H1 (cell line): Measurements from ENCODE around the gene FCN3. TPM values are rescaled to one million over a fixed set of nuclear protein-coding genes. Genes with fewer than 3 reads are reported as not detected.

Experiments
- CTCF ChIA-PET: fragments of 300-600 bp; sonication (Branson Sonifier 250); formaldehyde crosslinking; loops from one replicate; lab custom pipeline; 2021; ENCODE audit not compliant: partially characterized antibody; lab: Charles Lee
- POLR2A ChIA-PET: fragments of 300-600 bp; sonication (Branson Sonifier 250); formaldehyde crosslinking; loops from one replicate; lab custom pipeline; 2021; ENCODE audit warnings: inconsistent platforms; ENCODE audit not compliant: partially characterized antibody; lab: Charles Lee
- DNase-seq, 2 experiments: peaks; one replicate each; pipeline versions ENCODE4 v3.0.0 to v3.0.0-alpha.2; 2010 to 2022; ENCODE audit warnings: low spot score in 2 of 2, low read depth in 1 of 2, mixed read lengths in 1 of 2
- FAIRE-seq: peaks from 2 replicates; lab custom pipeline; 2011; peaks lifted over from hg19 to GRCh38; lab: Jason Lieb, UNC
- H2AFZ ChIP-seq: 2 replicates; pipeline ENCODE4 v1.8.1; 2012; ENCODE audit warnings: low read length, inconsistent platforms
- H2AK5ac ChIP-seq: 2 replicates; pipeline ENCODE4 v1.6.1; 2013; ENCODE audit warnings: low read depth, low read length
- H2BK120ac ChIP-seq: replicated peaks from 2 replicates; pipeline ENCODE3; 2013; ENCODE audit warnings: low read depth, low read length, inconsistent platforms
- H2BK12ac ChIP-seq: 2 replicates; pipeline ENCODE4 v1.6.1; 2013; ENCODE audit warnings: low read depth, low read length
- H2BK15ac ChIP-seq: 2 replicates; pipeline ENCODE4 v1.6.1; 2013; ENCODE audit warnings: low read length
- H2BK20ac ChIP-seq: 2 replicates; pipeline ENCODE4 v1.6.1; 2013; ENCODE audit warnings: low read length
- H2BK5ac ChIP-seq: 2 replicates; pipeline ENCODE4 v1.6.1; 2013; ENCODE audit warnings: low read depth, low read length
- H3K14ac ChIP-seq: 2 replicates; pipeline ENCODE4 v1.6.1; 2013; ENCODE audit warnings: inconsistent platforms; ENCODE audit not compliant: insufficient read length
- H3K18ac ChIP-seq: 2 replicates; pipeline ENCODE4 v1.6.1; 2013; ENCODE audit warnings: low read length; ENCODE audit errors: extremely low read depth
- H3K23ac ChIP-seq: 2 replicates; pipeline ENCODE4 v1.6.1; 2013; ENCODE audit warnings: inconsistent platforms; ENCODE audit not compliant: insufficient read length
- H3K23me2 ChIP-seq: 2 replicates; pipeline ENCODE4 v1.6.1; 2013; ENCODE audit warnings: low read depth, low read length
- H3K27ac ChIP-seq: 2 replicates; pipeline ENCODE4 v1.6.1; 2011; ENCODE audit warnings: low read depth, low read length, inconsistent platforms
- H3K27me3 ChIP-seq, 4 experiments: replicated peaks in 1 of 4; 1 replicate in 1 of 4; 2 replicates in 3 of 4; pipeline versions ENCODE4 v1.6.1 to v1.8.1; 2011 to 2013; ENCODE audit warnings: low read length in 3 of 4, mild to moderate bottlenecking in 3 of 4, inconsistent platforms in 2 of 4, mixed read lengths in 2 of 4, moderate library complexity in 1 of 4; ENCODE audit not compliant: control insufficient read depth in 3 of 4, insufficient read depth in 3 of 4; ENCODE audit errors: extremely low read depth in 1 of 4
- H3K36me3 ChIP-seq, 4 experiments: 2 replicates each; pipeline versions ENCODE4 v1.6.1 to v1.8.1; 2011 to 2013; ENCODE audit warnings: mild to moderate bottlenecking in 4 of 4, low read length in 3 of 4, moderate library complexity in 2 of 4, control low read depth in 1 of 4, inconsistent platforms in 1 of 4; ENCODE audit not compliant: insufficient read depth in 4 of 4, control insufficient read depth in 2 of 4
- H3K4ac ChIP-seq: replicated peaks from 2 replicates; pipeline ENCODE3; 2013; ENCODE audit warnings: low read length, low read depth, mixed read lengths, inconsistent platforms; ENCODE audit not compliant: insufficient read length
- H3K4me1 ChIP-seq, 4 experiments: replicated peaks in 1 of 4; 1 replicate in 1 of 4; 2 replicates in 3 of 4; pipeline versions ENCODE4 v1.6.1 to v1.8.1; 2011 to 2013; ENCODE audit warnings: low read length in 3 of 4, inconsistent platforms in 2 of 4, mixed read lengths in 1 of 4; ENCODE audit not compliant: insufficient read depth in 4 of 4, control insufficient read depth in 3 of 4
- H3K4me2 ChIP-seq, 2 experiments: 2 replicates each; pipeline versions ENCODE4 v1.6.1 to v1.8.1; 2011 to 2013; ENCODE audit warnings: low read depth in 2 of 2, low read length in 2 of 2, control low read depth in 1 of 2, inconsistent platforms in 1 of 2, mild to moderate bottlenecking in 1 of 2; ENCODE audit not compliant: insufficient read depth in 1 of 2
- H3K4me3 ChIP-seq, 4 experiments: fragments of 200-600, 300-600 bp in 1 of 4; sonication (generic), shearing (Covaris generic), sonication (Bioruptor Twin) in 1 of 4; 2 replicates each; pipeline versions ENCODE4 v1.5.1 to v1.8.1; 2011 to 2016; ENCODE audit warnings: low read length in 4 of 4, low read depth in 3 of 4, control low read depth in 2 of 4, inconsistent platforms in 2 of 4, mild to moderate bottlenecking in 2 of 4, mixed read lengths in 1 of 4, moderate library complexity in 1 of 4; ENCODE audit not compliant: insufficient read depth in 2 of 4; ENCODE audit errors: extremely low read depth in 1 of 4
- H3K56ac ChIP-seq: replicated peaks from 2 replicates; pipeline ENCODE3; 2013; ENCODE audit warnings: low read depth, mild to moderate bottlenecking, mixed read lengths, low read length, inconsistent platforms; ENCODE audit not compliant: insufficient read length
- H3K79me1 ChIP-seq: 2 replicates; pipeline ENCODE4 v1.6.1; 2013; ENCODE audit warnings: low read depth, low read length, control low read depth
- H3K79me2 ChIP-seq, 2 experiments: 2 replicates each; pipeline versions ENCODE4 v1.6.1 to v1.8.1; 2012 to 2013; ENCODE audit warnings: low read length in 2 of 2, mild to moderate bottlenecking in 2 of 2, inconsistent platforms in 1 of 2; ENCODE audit not compliant: insufficient read depth in 2 of 2, control insufficient read depth in 1 of 2
- H3K9ac ChIP-seq, 4 experiments: replicated peaks in 1 of 4; 1 replicate in 1 of 4; 2 replicates in 3 of 4; pipeline versions ENCODE4 v1.6.1 to v1.8.1; 2011 to 2013; ENCODE audit warnings: low read depth in 3 of 4, low read length in 3 of 4, control low read depth in 2 of 4, mild to moderate bottlenecking in 2 of 4, moderate library complexity in 2 of 4, inconsistent platforms in 1 of 4; ENCODE audit errors: extremely low read depth in 1 of 4
- H3K9me3 ChIP-seq, 2 experiments: 2 replicates each; pipeline versions ENCODE4 v1.6.1 to v1.8.1; 2012 to 2013; ENCODE audit warnings: mild to moderate bottlenecking in 2 of 2, moderate library complexity in 2 of 2, control low read depth in 1 of 2, inconsistent platforms in 1 of 2, low read depth in 1 of 2, low read length in 1 of 2, mixed read lengths in 1 of 2; ENCODE audit not compliant: insufficient read depth in 2 of 2
- H4K20me1 ChIP-seq, 2 experiments: replicated peaks in 1 of 2; 2 replicates each; pipeline versions ENCODE3 to v1.8.1; 2011 to 2013; ENCODE audit warnings: inconsistent platforms in 2 of 2, low read length in 2 of 2, mild to moderate bottlenecking in 1 of 2; ENCODE audit not compliant: insufficient read depth in 2 of 2, control insufficient read depth in 1 of 2
- H4K5ac ChIP-seq: 2 replicates; pipeline ENCODE4 v1.6.1; 2013; ENCODE audit warnings: low read length, low read depth, mixed read lengths, inconsistent platforms; ENCODE audit not compliant: insufficient read length
- H4K8ac ChIP-seq: 2 replicates; pipeline ENCODE4 v1.8.0; 2013; ENCODE audit warnings: mild to moderate bottlenecking, moderate library complexity, low read length, inconsistent platforms; ENCODE audit not compliant: insufficient read depth; ENCODE audit errors: extremely low read depth
- H4K91ac ChIP-seq: replicated peaks from 2 replicates; pipeline ENCODE3; 2013; ENCODE audit warnings: low read length, mixed read lengths, inconsistent platforms; ENCODE audit not compliant: insufficient read length
- ASH2L ChIP-seq: fragments of 200-600, 300-600 bp; sonication (generic); IDR thresholded peaks from one replicate; pipeline ENCODE4 v1.7.1; 2017; ENCODE audit warnings: low read length
- ATF3 ChIP-seq: IDR thresholded peaks from 2 replicates; pipeline ENCODE4 v1.6.1; 2011; ENCODE audit warnings: low read depth, mild to moderate bottlenecking, low read length; ENCODE audit not compliant: insufficient read depth
- E2F6 ChIP-seq: IDR thresholded peaks from 2 replicates; pipeline ENCODE4 v1.6.1; 2012; ENCODE audit warnings: inconsistent platforms
- EGR1 ChIP-seq: IDR thresholded peaks from 2 replicates; pipeline ENCODE4 v1.6.1; 2011; ENCODE audit warnings: low read depth, low read length, borderline replicate concordance
- KDM1A ChIP-seq: fragments of 200-600, 300-600 bp; sonication (generic); IDR thresholded peaks from 2 replicates; pipeline ENCODE4 v1.7.1; 2016; ENCODE audit warnings: mild to moderate bottlenecking, low read length, borderline replicate concordance
- NRF1 ChIP-seq: IDR thresholded peaks from 2 replicates; pipeline ENCODE4 v1.6.1; 2011; ENCODE audit warnings: mild to moderate bottlenecking, low read depth, low read length, improper control_type of control experiment
- PHF8 ChIP-seq: fragments of 200-600 bp; sonication (generic); conservative IDR thresholded peaks from 2 replicates; pipeline ENCODE4 v1.7.1; 2012; ENCODE audit warnings: low read depth, mild to moderate bottlenecking, inconsistent platforms, low read length, moderate library complexity
- RXRA ChIP-seq: IDR thresholded peaks from 2 replicates; pipeline ENCODE4 v1.6.1; 2011; ENCODE audit warnings: low read depth, mild to moderate bottlenecking, low read length, moderate library complexity; ENCODE audit not compliant: insufficient read depth
- TAF1 ChIP-seq: IDR thresholded peaks from 2 replicates; pipeline ENCODE4 v1.6.1; 2011; ENCODE audit warnings: mild to moderate bottlenecking, low read depth, low read length
- WGBS, 2 experiments: shearing (Covaris generic) in 1 of 2; methylation state at CpG; one replicate each; pipeline versions ENCODE4 v1.1.6 to v1.1.7; 2013 to 2015; ENCODE audit warnings: low lambda C conversion rate in 2 of 2, mixed read lengths in 2 of 2, inconsistent platforms in 1 of 2, low coverage in 1 of 2, missing lambda C conversion rate in 1 of 2; ENCODE audit not compliant: insufficient replicate concordance in 2 of 2, insufficient coverage in 1 of 2, insufficient read length in 1 of 2; ENCODE audit errors: extremely low coverage in 1 of 2, missing lambda C conversion rate in 1 of 2; 5-methylcytosine and 5-hydroxymethylcytosine counted together
- polyA plus RNA-seq, 7 experiments: library from polyadenylated mRNA; depleted of rRNA in 3 of 7; stranded (reverse) in 5 of 7; unstranded in 2 of 7; fragments of >200 nt in 5 of 7; fragments of 200-250 nt in 2 of 7; gene quantifications; 1 replicate in 5 of 7; 2 replicates in 1 of 7; 4 replicates in 1 of 7; pipeline versions ENCODE4 v1.2.1 to v1.2.3, GENCODE V29; 2011 to 2013; ENCODE audit warnings: missing spikeins in 2 of 7, mixed read lengths in 2 of 7
- total RNA-seq: library from RNA; stranded (reverse); fragmentation: NEBNext Ultra II Directional; extraction: Animal tissue kit (Norgen Biotek cat#: 25700); gene quantifications from 2 replicates; pipeline ENCODE4 v1.2.1, GENCODE V29; 2021

Gene FCN3
- total and polyA plus RNA-seq, 2 of the 8 experiments (the other 6 are each of a cell fraction or from before 2014, with no cell fraction given): 0.30 to 0.57 TPM

- ChIA-PET POLR2A (interaction anchor here (1.2 to 1.8 kb wide), 2 partner anchors 8 to 10 kb away, joined by 3 read pairs; no protein-coding TSS in a partner anchor), CTCF (interaction anchor here (0.8 to 37.8 kb wide), 13 partner anchors 9 to 252 kb away, joined by 3 to 863 read pairs (median 5); partner anchors contain the start of gene AHDC1)
- Histone ChIP-seq H3K4me1 (peaks cover 0 to 6% (median 3%) of the 10 kb centered on the region in 4 experiments; a peak in 3 of 7 replicates), H2BK12ac (no peak overlapping the region), H2AK5ac (no peak overlapping the region), H2AFZ (no peak overlapping the region), H3K27ac (no peak overlapping the region), H3K79me1 (no peaks in the 10 kb centered on the region; the same call in 1 of the 2 replicates), H3K23ac (no peak overlapping the region), H2BK15ac (no peak overlapping the region), H4K5ac (no peak overlapping the region), H3K9ac (no peak overlapping the region), H3K36me3 (peaks cover 21 to 71% (median 49%) of the 10 kb centered on the region in 4 experiments), H3K18ac (no peak overlapping the region), H2BK120ac (no peak overlapping the region), H4K20me1 (peaks cover 0 to 2% of the 10 kb centered on the region in 2 experiments), H3K4ac (no peak overlapping the region), H3K23me2 (no peaks in the 10 kb centered on the region), H3K4me2 (no peak overlapping the region), H3K4me3 (no peak overlapping the region), H4K91ac (no peak overlapping the region), H3K27me3 (no peaks in the 10 kb centered on the region), H3K79me2 (no peaks in the 10 kb centered on the region; a peak in 1 of 4 replicates), H3K14ac (no peak overlapping the region), H4K8ac (no peak overlapping the region), H2BK20ac (no peak overlapping the region), H2BK5ac (no peak overlapping the region), H3K56ac (no peak overlapping the region), H3K9me3 (no peaks in the 10 kb centered on the region)
- FAIRE-seq (no peak), DNase-seq (no peak)
- 84% methylated on average over 2 of the region's 2 CpGs; no CpG with 5 or more reads in 1 of the 2 experiments for WGBS, 2 experiments
- TF ChIP-seq TAF1 (no peak), PHF8 (no peak), ASH2L (no peak), ATF3 (no peak), NRF1 (no peak), EGR1 (no peak), E2F6 (no peak), KDM1A (no peak), RXRA (no peak)
Observed at GRCh38 chr1:27410709-27411108, 36.1 kb upstream of the FCN3 start.
